ENCODE data around the gene PRPS1L1. TPM values are rescaled to one million over a fixed set of nuclear protein-coding genes. Genes with fewer than 3 reads are reported as not detected.

The PRPS1L1 gene
- total RNA-seq, 2 donors from 2014 or later: not detected

DNA sequence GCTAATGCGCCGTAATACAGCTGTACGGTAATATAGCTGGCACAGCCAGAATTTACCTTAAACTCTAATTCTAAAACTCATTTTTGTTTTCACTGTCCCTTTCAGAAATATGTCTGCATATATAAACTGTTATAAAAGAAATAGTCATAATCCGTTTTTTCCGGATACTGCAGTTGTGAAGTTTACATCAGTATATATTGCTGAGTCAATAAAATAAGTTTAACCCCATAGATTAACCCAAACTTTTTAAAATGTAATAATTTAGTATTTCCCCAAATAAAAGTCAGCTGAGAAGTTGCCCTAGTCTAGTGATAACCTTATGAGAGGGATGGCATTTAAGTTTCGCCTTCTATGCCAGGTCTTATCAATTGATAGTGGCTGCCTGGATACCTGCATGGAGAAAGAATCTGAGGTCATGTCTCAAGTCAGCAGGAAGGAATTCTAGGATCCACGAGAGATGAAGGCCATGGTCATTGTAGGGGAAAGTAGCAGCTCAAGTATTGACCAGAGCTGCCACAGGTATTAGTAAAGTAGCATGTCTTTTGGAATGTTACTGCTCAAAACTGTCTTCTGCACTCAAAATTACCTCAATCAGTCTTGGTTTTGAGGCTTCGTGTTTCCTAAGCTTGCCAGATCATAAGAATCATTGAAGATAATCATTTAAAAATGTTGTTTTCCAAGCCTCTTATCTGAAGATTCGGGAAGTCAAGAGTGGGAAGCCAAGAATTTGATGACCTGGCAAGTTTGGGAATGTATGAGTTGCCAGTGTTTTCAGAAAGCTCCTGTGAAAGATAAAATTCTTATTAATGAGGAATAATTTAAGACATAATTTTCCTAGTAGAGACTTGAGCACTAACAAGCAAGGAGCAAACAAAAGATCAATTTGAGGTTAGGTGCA, 10.8 kb downstream of the PRPS1L1 start:
- Histone ChIP-seq H3K36me3 (no peaks in the 10 kb centered on the region), H3K9me3 (no peaks in the 10 kb centered on the region), H3K27me3 (replicated peaks; ENCODE audit: insufficient read depth) (no peaks in the 10 kb centered on the region), H3K4me1 (ENCODE audit: control insufficient read depth in 1 of 2, low read depth in 2 of 2) (peaks cover 0 to 4% of the 10 kb centered on the region in 2 donors), H3K27ac (no peak overlapping the region), H3K4me3 (no peak overlapping the region)
- no peak for TF ChIP-seq CTCF (IDR thresholded peaks at IDR 0.05)
- no peak for ATAC-seq (ENCODE audit: insufficient number of reproducible peaks, low FRiP score, low read depth)
- no peak for DNase-seq (ENCODE audit: low spot score)

DNA sequence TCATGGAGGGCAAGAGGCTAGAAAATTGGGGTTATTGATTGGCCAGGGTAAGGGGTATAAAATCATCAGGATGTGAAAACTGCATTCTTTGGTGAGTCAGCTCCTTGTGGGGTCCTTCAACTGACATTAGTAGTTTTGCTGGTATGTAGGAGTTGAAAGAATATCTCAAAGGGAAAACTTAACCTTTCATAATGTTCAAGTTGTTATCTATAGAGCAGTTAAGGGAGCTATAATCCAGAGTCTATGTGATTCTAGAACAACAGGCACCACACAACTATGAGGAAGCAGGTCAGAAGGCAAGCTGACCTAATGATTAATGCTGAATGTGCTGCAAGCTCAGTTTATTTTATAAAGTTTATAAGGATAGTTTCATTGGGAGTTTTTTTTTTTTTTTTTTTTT, 13.7 kb downstream of the PRPS1L1 start:
- DNase-seq (ENCODE audit: low spot score) (no peak), ATAC-seq (ENCODE audit: insufficient number of reproducible peaks, low FRiP score, low read depth) (no peak)
- Histone ChIP-seq H3K4me1 (ENCODE audit: control insufficient read depth in 1 of 2, low read depth in 2 of 2) (peaks cover 0 to under 1% of the 10 kb centered on the region in 2 donors), H3K4me3 (no peak overlapping the region), H3K36me3 (no peaks in the 10 kb centered on the region), H3K27ac (no peak overlapping the region), H3K27me3 (replicated peaks; ENCODE audit: insufficient read depth) (no peaks in the 10 kb centered on the region), H3K9me3 (no peaks in the 10 kb centered on the region)
- no peak for TF ChIP-seq CTCF (IDR thresholded peaks at IDR 0.05)

GRCh38 chr7:18004372-18004771, 23.3 kb downstream of the PRPS1L1 start:
- DNase-seq (ENCODE audit: low spot score): no peak
- ATAC-seq (ENCODE audit: insufficient number of reproducible peaks, low FRiP score, low read depth): no peak
- Histone ChIP-seq H3K9me3 (peaks cover 4% of the 10 kb centered on the region), H3K36me3 (no peaks in the 10 kb centered on the region), H3K4me1 (ENCODE audit: control insufficient read depth in 1 of 2, low read depth in 2 of 2) (no peaks in the 10 kb centered on the region), H3K27me3 (replicated peaks; ENCODE audit: insufficient read depth) (no peaks in the 10 kb centered on the region), H3K4me3 (no peak overlapping the region), H3K27ac (no peak overlapping the region)
- TF ChIP-seq CTCF (IDR thresholded peaks at IDR 0.05): no peak

DNA sequence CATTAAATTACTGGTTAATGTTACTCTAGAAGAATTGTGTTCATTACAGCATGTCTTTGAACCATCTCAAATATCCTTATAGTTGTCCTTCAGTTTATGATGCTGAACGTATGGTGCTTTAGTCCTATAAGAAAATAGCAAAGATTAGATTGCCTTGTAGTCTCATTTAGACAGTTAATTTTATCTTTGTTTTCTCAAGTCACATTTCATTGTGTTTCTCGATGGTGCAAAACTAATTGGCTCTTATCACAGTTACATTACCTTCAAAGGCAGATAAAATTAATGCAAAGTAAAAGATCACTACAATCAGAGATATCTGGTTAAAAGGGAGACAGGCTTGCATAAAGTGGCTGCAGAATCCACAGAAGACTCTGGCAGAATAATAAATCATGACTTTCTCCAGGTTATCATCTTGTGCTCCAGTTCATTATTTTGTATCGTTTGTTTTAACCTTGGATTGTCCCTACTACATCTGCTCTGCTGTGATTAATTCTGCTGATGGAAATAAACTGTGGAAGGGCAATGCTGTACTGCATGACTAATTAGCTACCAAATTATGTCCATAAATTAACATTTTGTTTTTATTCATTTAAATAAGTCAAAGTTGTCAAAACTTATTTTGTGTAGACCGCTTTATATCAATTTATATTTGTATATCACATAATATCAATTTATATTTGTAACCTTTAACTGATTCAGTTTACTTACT, 24.2 kb downstream of the PRPS1L1 start:
- no peaks in the 10 kb centered on the region for H3K4me1 ChIP-seq (ENCODE audit: control insufficient read depth in 1 of 2, low read depth in 2 of 2)
- no peak for DNase-seq (ENCODE audit: low spot score)
- peaks cover 4% of the 10 kb centered on the region for H3K9me3 ChIP-seq
- no peak overlapping the region for H3K4me3 ChIP-seq
- H3K27me3 ChIP-seq (replicated peaks; ENCODE audit: insufficient read depth): no peaks in the 10 kb centered on the region
- no peak for TF ChIP-seq CTCF (IDR thresholded peaks at IDR 0.05)
- no peaks in the 10 kb centered on the region for H3K36me3 ChIP-seq
- H3K27ac ChIP-seq: no peak overlapping the region
- ATAC-seq (ENCODE audit: insufficient number of reproducible peaks, low FRiP score, low read depth): no peak

GRCh38 chr7:17998692-17999091, 29.0 kb downstream of the PRPS1L1 start:
- no peaks in the 10 kb centered on the region for H3K9me3 ChIP-seq
- H3K27ac ChIP-seq: no peak overlapping the region
- no peak for ATAC-seq (ENCODE audit: insufficient number of reproducible peaks, low FRiP score, low read depth)
- no peak for TF ChIP-seq CTCF (IDR thresholded peaks at IDR 0.05)
- no peak overlapping the region for H3K4me3 ChIP-seq
- no peaks in the 10 kb centered on the region for H3K27me3 ChIP-seq (replicated peaks; ENCODE audit: insufficient read depth)
- H3K4me1 ChIP-seq (ENCODE audit: control insufficient read depth in 1 of 2, low read depth in 2 of 2): no peaks in the 10 kb centered on the region
- no peaks in the 10 kb centered on the region for H3K36me3 ChIP-seq
- DNase-seq (ENCODE audit: low spot score): no peak
